OCI-LY1 (cell line): ENCODE results near the gene FMO2.

Experiments used
- H2AFZ ChIP-seq: fragments of 200-600 bp; sonication (generic), shearing (Covaris generic); 2 replicates; pipeline ENCODE4 v1.6.0; 2014; ENCODE audit warnings: antibody characterized with exemption, mild to moderate bottlenecking, low read length
- H3F3A ChIP-seq: fragments of 200-600 bp; sonication (generic), shearing (Covaris generic); 2 replicates; pipeline ENCODE4 v1.6.0; 2014; ENCODE audit warnings: mild to moderate bottlenecking, antibody characterized with exemption, low read length, moderate library complexity; ENCODE audit not compliant: insufficient read depth
- H3K27ac ChIP-seq: fragments of 200-600 bp; sonication (generic); 2 replicates; pipeline ENCODE4 v1.5.1; 2014; ENCODE audit warnings: low read length, mixed run types, mild to moderate bottlenecking, low read depth; ENCODE audit not compliant: poor library complexity, severe bottlenecking
- H3K27me3 ChIP-seq: fragments of 200-600 bp; sonication (generic); 2 replicates; pipeline ENCODE4 v1.6.0; 2014; ENCODE audit warnings: antibody characterized with exemption, mild to moderate bottlenecking, low read length, moderate library complexity; ENCODE audit not compliant: insufficient read depth
- H3K36me3 ChIP-seq: fragments of 200-600 bp; sonication (generic); 2 replicates; pipeline ENCODE4 v1.6.1; 2014; ENCODE audit warnings: mild to moderate bottlenecking, antibody characterized with exemption, low read length, moderate library complexity, mixed read lengths; ENCODE audit not compliant: insufficient read depth
- H3K4me1 ChIP-seq: fragments of 200-600 bp; sonication (generic); 2 replicates; pipeline ENCODE4 v1.5.1; 2014; ENCODE audit warnings: mild to moderate bottlenecking, low read length, moderate library complexity; ENCODE audit not compliant: insufficient read depth, severe bottlenecking
- H3K4me2 ChIP-seq: fragments of 200-600 bp; sonication (generic), shearing (Covaris generic); 2 replicates; pipeline ENCODE4 v1.6.1; 2014; ENCODE audit warnings: low read length
- H3K4me3 ChIP-seq: fragments of 200-600 bp; sonication (generic); 2 replicates; pipeline ENCODE4 v1.5.1; 2014; ENCODE audit warnings: low read length, low read depth, mild to moderate bottlenecking, mixed read lengths; ENCODE audit not compliant: poor library complexity, severe bottlenecking
- H3K79me2 ChIP-seq: fragments of 200-600 bp; shearing (Covaris generic); 2 replicates; pipeline ENCODE4 v1.6.1; 2016; ENCODE audit warnings: mixed run types, low read length, mixed read lengths; ENCODE audit not compliant: insufficient read depth
- H3K9ac ChIP-seq: fragments of 200-600 bp; sonication (generic), shearing (Covaris generic); 2 replicates; pipeline ENCODE4 v1.6.1; 2014; ENCODE audit warnings: mild to moderate bottlenecking, low read length, mixed read lengths
- H3K9me2 ChIP-seq: fragments of 200-600 bp; sonication (generic), shearing (Covaris generic); 2 replicates; pipeline ENCODE4 v1.6.1; 2014; ENCODE audit warnings: low read depth, mild to moderate bottlenecking, low read length, mixed read lengths
- H3K9me3 ChIP-seq: fragments of 200-600 bp; shearing (Covaris generic); 2 replicates; pipeline ENCODE4 v1.6.1; 2014; ENCODE audit warnings: low read length, mixed read lengths
- H4K20me1 ChIP-seq: fragments of 200-600 bp; sonication (generic), shearing (Covaris generic); 2 replicates; pipeline ENCODE4 v1.6.0; 2016; ENCODE audit warnings: mild to moderate bottlenecking, low read length; ENCODE audit not compliant: insufficient read depth
- CTCF ChIP-seq: fragments of 200-600 bp; sonication (generic), shearing (Covaris generic); IDR thresholded peaks from 2 replicates; pipeline ENCODE4 v1.5.1; 2017; ENCODE audit warnings: mild to moderate bottlenecking, antibody characterized with exemption, low read length, moderate library complexity, mixed read lengths
- EZH2 ChIP-seq: fragments of 200-600 bp; sonication (generic), shearing (Covaris generic); IDR thresholded peaks from 2 replicates; pipeline ENCODE4 v1.8.0; 2017; ENCODE audit warnings: borderline replicate concordance, mixed run types, mild to moderate bottlenecking, antibody characterized with exemption, low read length, moderate library complexity, mixed read lengths

FMO2 gene

GRCh38 chr1:171217658-171218443 lies 32.8 kb downstream of the FMO2 start:
- no peaks in the 10 kb centered on the region for H3F3A ChIP-seq
- H3K27me3 ChIP-seq: no peaks in the 10 kb centered on the region
- no peaks in the 10 kb centered on the region for H3K9me3 ChIP-seq
- H3K27ac ChIP-seq: no peak overlapping the region
- no peak overlapping the region for H2AFZ ChIP-seq
- TF ChIP-seq EZH2 (no peak), CTCF (no peak)
- H3K79me2 ChIP-seq: no peaks in the 10 kb centered on the region
- H3K9ac ChIP-seq: no peak overlapping the region
- H3K4me1 ChIP-seq: no peaks in the 10 kb centered on the region
- H3K9me2 ChIP-seq: no peaks in the 10 kb centered on the region
- no peak overlapping the region for H3K4me3 ChIP-seq
- no peaks in the 10 kb centered on the region for H4K20me1 ChIP-seq
- no peak overlapping the region for H3K4me2 ChIP-seq
- no peaks in the 10 kb centered on the region for H3K36me3 ChIP-seq

- H3K27ac ChIP-seq: no peak overlapping the region
- no peak overlapping the region for H3K4me2 ChIP-seq
Observed at GRCh38 chr1:171218661-171219060, 33.6 kb downstream of the FMO2 start.

GRCh38 chr1:171219346-171220080 lies 34.4 kb downstream of the FMO2 start:
- Histone ChIP-seq H3F3A (no peaks in the 10 kb centered on the region), H3K4me3 (no peak overlapping the region), H3K27me3 (no peaks in the 10 kb centered on the region), H3K27ac (no peak overlapping the region), H3K9me2 (no peaks in the 10 kb centered on the region), H3K79me2 (no peaks in the 10 kb centered on the region), H3K4me1 (no peaks in the 10 kb centered on the region), H3K9me3 (no peaks in the 10 kb centered on the region), H3K36me3 (no peaks in the 10 kb centered on the region), H3K9ac (no peak overlapping the region), H4K20me1 (no peaks in the 10 kb centered on the region), H3K4me2 (no peak overlapping the region), H2AFZ (no peak overlapping the region)
- no peak for TF ChIP-seq EZH2
- no peak for TF ChIP-seq CTCF

More at GRCh38 chr1:171218661-171219060, 33.6 kb downstream of the FMO2 start:
- H3K9ac ChIP-seq: no peak overlapping the region
- H3K4me1 ChIP-seq: no peaks in the 10 kb centered on the region
- no peaks in the 10 kb centered on the region for H3K79me2 ChIP-seq
- H4K20me1 ChIP-seq: no peaks in the 10 kb centered on the region
- H3K27me3 ChIP-seq: no peaks in the 10 kb centered on the region
- TF ChIP-seq EZH2 (no peak), CTCF (no peak)
- H3K36me3 ChIP-seq: no peaks in the 10 kb centered on the region
- no peak overlapping the region for H3K4me3 ChIP-seq
- H3K9me3 ChIP-seq: no peaks in the 10 kb centered on the region
- H3F3A ChIP-seq: no peaks in the 10 kb centered on the region
- H3K9me2 ChIP-seq: no peaks in the 10 kb centered on the region
- no peak overlapping the region for H2AFZ ChIP-seq
